GM18907 (cell line): Measurements from ENCODE around the gene VTCN1.
A peak's percentile ranks its signal among the peaks of the same experiment; 100 is the strongest.
"Not testable (repeated sequence)": the region's sequence is repeated elsewhere in the genome, so short reads cannot be mapped to it uniquely, and the experiment has no call there.

Experiments used
- ATAC-seq: cut with Tn5 transposase; IDR thresholded peaks from one replicate; pipeline ENCODE4 v1.9.1; 2021; ENCODE audit warnings: mild to moderate bottlenecking, moderate library complexity; ENCODE audit not compliant: unreplicated experiment

The VTCN1 gene

GRCh38 chr1:117101858-117102257, 108.9 kb downstream of the VTCN1 start:
- not testable (repeated sequence) for ATAC-seq

GRCh38 chr1:117101334-117101733, 109.4 kb downstream of the VTCN1 start:
- ATAC-seq = no peak

GRCh38 chr1:117098287-117098890, 112.3 kb downstream of the VTCN1 start:
- no peak for ATAC-seq

- no peak for ATAC-seq
Observed at GRCh38 chr1:117097443-117097842, 113.3 kb downstream of the VTCN1 start.

GRCh38 chr1:117096951-117097408, 113.7 kb downstream of the VTCN1 start:
- no peak for ATAC-seq

- ATAC-seq = no peak
Observed at GRCh38 chr1:117094841-117095604, 115.7 kb downstream of the VTCN1 start.

- peak; percentile 82 for ATAC-seq
Observed at GRCh38 chr1:117093870-117094621, 116.7 kb downstream of the VTCN1 start.
